ENCODE data around the gene STK35.

STK35 gene

DNA sequence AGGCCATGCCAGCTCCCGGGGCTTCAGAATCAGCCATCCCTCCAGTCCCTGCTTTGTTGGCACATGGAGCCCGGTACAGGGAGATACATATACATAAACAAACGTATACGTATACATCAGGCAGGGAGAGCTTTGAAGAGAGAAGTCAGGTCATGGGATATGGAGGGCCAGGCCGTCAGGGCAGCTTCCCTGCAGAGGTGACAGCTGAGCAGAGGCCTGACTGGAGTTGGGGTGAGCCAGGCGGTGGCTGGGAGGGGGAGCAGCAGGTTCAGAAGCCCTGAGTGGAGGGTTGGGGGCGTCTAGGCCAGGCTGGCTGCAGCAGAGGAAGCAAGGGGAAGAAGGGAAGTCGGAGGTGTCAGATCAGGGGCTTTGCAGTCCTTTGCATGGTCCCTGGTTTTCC is 61.7 kb downstream of the STK35 start:
- no peak overlapping the region for H3K4me3 ChIP-seq (replicated peaks; ENCODE audit: insufficient read depth, low read length)
- no peak for DNase-seq (ENCODE audit: low read depth in 1 of 2, low spot score in 1 of 2)
- no peak overlapping the region for H3K27ac ChIP-seq (replicated peaks)
- TF ChIP-seq GABPA (IDR thresholded peaks at IDR 0.05; ENCODE audit: low read depth) (no peak), SPI1 (IDR thresholded peaks at IDR 0.05; ENCODE audit: borderline replicate concordance, low read depth) (no peak), POLR2AphosphoS5 (IDR thresholded peaks at IDR 0.05; ENCODE audit: low read depth) (no peak)
- TF ChIP-seq, protein P1, sequence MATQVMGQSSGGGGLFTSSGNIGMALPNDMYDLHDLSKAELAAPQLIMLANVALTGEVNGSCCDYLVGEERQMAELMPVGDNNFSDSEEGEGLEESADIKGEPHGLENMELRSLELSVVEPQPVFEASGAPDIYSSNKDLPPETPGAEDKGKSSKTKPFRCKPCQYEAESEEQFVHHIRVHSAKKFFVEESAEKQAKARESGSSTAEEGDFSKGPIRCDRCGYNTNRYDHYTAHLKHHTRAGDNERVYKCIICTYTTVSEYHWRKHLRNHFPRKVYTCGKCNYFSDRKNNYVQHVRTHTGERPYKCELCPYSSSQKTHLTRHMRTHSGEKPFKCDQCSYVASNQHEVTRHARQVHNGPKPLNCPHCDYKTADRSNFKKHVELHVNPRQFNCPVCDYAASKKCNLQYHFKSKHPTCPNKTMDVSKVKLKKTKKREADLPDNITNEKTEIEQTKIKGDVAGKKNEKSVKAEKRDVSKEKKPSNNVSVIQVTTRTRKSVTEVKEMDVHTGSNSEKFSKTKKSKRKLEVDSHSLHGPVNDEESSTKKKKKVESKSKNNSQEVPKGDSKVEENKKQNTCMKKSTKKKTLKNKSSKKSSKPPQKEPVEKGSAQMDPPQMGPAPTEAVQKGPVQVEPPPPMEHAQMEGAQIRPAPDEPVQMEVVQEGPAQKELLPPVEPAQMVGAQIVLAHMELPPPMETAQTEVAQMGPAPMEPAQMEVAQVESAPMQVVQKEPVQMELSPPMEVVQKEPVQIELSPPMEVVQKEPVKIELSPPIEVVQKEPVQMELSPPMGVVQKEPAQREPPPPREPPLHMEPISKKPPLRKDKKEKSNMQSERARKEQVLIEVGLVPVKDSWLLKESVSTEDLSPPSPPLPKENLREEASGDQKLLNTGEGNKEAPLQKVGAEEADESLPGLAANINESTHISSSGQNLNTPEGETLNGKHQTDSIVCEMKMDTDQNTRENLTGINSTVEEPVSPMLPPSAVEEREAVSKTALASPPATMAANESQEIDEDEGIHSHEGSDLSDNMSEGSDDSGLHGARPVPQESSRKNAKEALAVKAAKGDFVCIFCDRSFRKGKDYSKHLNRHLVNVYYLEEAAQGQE (IDR thresholded peaks at IDR 0.05; ENCODE audit: insufficient replicate concordance, low read depth) = no peak
- TF ChIP-seq, protein P2, sequence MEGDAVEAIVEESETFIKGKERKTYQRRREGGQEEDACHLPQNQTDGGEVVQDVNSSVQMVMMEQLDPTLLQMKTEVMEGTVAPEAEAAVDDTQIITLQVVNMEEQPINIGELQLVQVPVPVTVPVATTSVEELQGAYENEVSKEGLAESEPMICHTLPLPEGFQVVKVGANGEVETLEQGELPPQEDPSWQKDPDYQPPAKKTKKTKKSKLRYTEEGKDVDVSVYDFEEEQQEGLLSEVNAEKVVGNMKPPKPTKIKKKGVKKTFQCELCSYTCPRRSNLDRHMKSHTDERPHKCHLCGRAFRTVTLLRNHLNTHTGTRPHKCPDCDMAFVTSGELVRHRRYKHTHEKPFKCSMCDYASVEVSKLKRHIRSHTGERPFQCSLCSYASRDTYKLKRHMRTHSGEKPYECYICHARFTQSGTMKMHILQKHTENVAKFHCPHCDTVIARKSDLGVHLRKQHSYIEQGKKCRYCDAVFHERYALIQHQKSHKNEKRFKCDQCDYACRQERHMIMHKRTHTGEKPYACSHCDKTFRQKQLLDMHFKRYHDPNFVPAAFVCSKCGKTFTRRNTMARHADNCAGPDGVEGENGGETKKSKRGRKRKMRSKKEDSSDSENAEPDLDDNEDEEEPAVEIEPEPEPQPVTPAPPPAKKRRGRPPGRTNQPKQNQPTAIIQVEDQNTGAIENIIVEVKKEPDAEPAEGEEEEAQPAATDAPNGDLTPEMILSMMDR (IDR thresholded peaks at IDR 0.05; ENCODE audit: insufficient read depth, low read length) = no peak
- no peaks in the 10 kb centered on the region for H3K27me3 ChIP-seq (ENCODE audit: insufficient read depth, poor library complexity, severe bottlenecking)

- TF ChIP-seq, protein P2 (IDR thresholded peaks at IDR 0.05; ENCODE audit: insufficient read depth, low read length) = no peak
- TF ChIP-seq POLR2AphosphoS5 (IDR thresholded peaks at IDR 0.05; ENCODE audit: low read depth) (no peak), GABPA (IDR thresholded peaks at IDR 0.05; ENCODE audit: low read depth) (no peak), SPI1 (IDR thresholded peaks at IDR 0.05; ENCODE audit: borderline replicate concordance, low read depth) (no peak)
- TF ChIP-seq, protein P1 (IDR thresholded peaks at IDR 0.05; ENCODE audit: insufficient replicate concordance, low read depth) = no peak
- no peak for DNase-seq (ENCODE audit: low read depth in 1 of 2, low spot score in 1 of 2)
- no peaks in the 10 kb centered on the region for H3K27me3 ChIP-seq (ENCODE audit: insufficient read depth, poor library complexity, severe bottlenecking)
Measured at GRCh38 chr20:2163757-2164156, 62.1 kb downstream of the STK35 start.

DNA sequence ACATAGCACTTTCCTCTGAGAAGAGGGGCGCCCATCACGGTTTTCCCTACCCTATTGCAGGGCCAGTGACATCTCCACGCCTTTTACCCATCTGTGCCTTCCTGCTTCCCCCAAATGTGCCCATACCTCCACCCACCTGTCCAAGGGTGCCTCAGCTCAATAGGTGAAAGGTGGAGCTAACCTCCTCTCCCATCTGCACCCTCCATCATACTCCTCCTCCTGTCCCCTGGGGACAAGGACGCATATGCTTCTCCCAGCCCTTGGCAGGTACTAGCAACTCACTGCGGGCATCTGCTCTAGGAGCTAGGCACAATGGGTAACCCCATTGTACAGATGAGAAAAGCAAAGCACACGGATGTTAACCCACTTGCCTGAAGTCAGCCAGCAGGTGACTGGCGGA is 62.8 kb downstream of the STK35 start:
- H3K27me3 ChIP-seq (ENCODE audit: insufficient read depth, poor library complexity, severe bottlenecking) = no peaks in the 10 kb centered on the region
- DNase-seq (ENCODE audit: low read depth in 1 of 2, low spot score in 1 of 2) = no peak
- no peak overlapping the region for H3K4me3 ChIP-seq (replicated peaks; ENCODE audit: insufficient read depth, low read length)
- no peak for TF ChIP-seq POLR2AphosphoS5 (IDR thresholded peaks at IDR 0.05; ENCODE audit: low read depth)
- TF ChIP-seq, protein P2 (IDR thresholded peaks at IDR 0.05; ENCODE audit: insufficient read depth, low read length) = no peak
- TF ChIP-seq, protein P1 (IDR thresholded peaks at IDR 0.05; ENCODE audit: insufficient replicate concordance, low read depth) = no peak
- no peak for TF ChIP-seq GABPA (IDR thresholded peaks at IDR 0.05; ENCODE audit: low read depth)
- TF ChIP-seq SPI1 (IDR thresholded peaks at IDR 0.05; ENCODE audit: borderline replicate concordance, low read depth) = no peak
- no peak overlapping the region for H3K27ac ChIP-seq (replicated peaks)

More at GRCh38 chr20:2163757-2164156, 62.1 kb downstream of the STK35 start:
- H3K27ac ChIP-seq (replicated peaks) = no peak overlapping the region
- no peak overlapping the region for H3K4me3 ChIP-seq (replicated peaks; ENCODE audit: insufficient read depth, low read length)

All from HL-60 (cell line).